Activated CD8-positive, alpha-beta memory T cell treated with anti-CD3 and anti-CD28 coated beads for 4 hours (primary cell): ENCODE measurements around the gene OAS1.
"Not testable (repeated sequence)": the region's sequence is repeated elsewhere in the genome, so short reads cannot be mapped to it uniquely, and the experiment has no call there.

Experiments used
- DNase-seq, 2 donors: peaks; one replicate each; pipeline ENCODE4 v3.0.0-alpha.2; 2020; ENCODE audit warnings: low read depth in 2 of 2

The OAS1 gene

GRCh38 chr12:112937741-112938719, 31.3 kb downstream of the OAS1 start, which contains the start of gene OAS3:
Gene OAS3, plus strand, starts transcription at chr12:112938474. Its CDS starts 57 bp downstream, at chr12:112938531.
- peak; percentile 38 to 66 for DNase-seq

- no peak for DNase-seq
These were observed 32.0 kb downstream of the OAS1 start for GRCh38 chr12:112938751-112939150.

- no peak for DNase-seq
These were observed 33.1 kb downstream of the OAS1 start for GRCh38 chr12:112939761-112940381.

- DNase-seq: no peak
These were observed 35.0 kb downstream of the OAS1 start for GRCh38 chr12:112941528-112942335.

GRCh38 chr12:112942572-112942971, 35.8 kb downstream of the OAS1 start:
- DNase-seq: no peak

GRCh38 chr12:112944024-112944690, 37.4 kb downstream of the OAS1 start:
- DNase-seq: no peak

GRCh38 chr12:112945515-112945914, 38.8 kb downstream of the OAS1 start:
- DNase-seq: no peak

- DNase-seq: no peak
These were observed 39.7 kb downstream of the OAS1 start for GRCh38 chr12:112946236-112947000.

- DNase-seq: no peak
These were observed 40.6 kb downstream of the OAS1 start for GRCh38 chr12:112947314-112947713.

GRCh38 chr12:112947761-112948160, 41.0 kb downstream of the OAS1 start:
- no peak for DNase-seq

GRCh38 chr12:112948806-112949205, 42.0 kb downstream of the OAS1 start:
- no peak for DNase-seq

GRCh38 chr12:112950701-112951100, 43.9 kb downstream of the OAS1 start:
- DNase-seq: no peak

GRCh38 chr12:112957125-112957524, 50.4 kb downstream of the OAS1 start:
- not testable (repeated sequence) for DNase-seq

- no peak for DNase-seq
These were observed 54.3 kb downstream of the OAS1 start for GRCh38 chr12:112961074-112961473.

- DNase-seq: no peak
These were observed 54.8 kb downstream of the OAS1 start for GRCh38 chr12:112961536-112961935.

- DNase-seq: no peak
These were observed 55.8 kb downstream of the OAS1 start for GRCh38 chr12:112962561-112962960.

GRCh38 chr12:112963227-112963861, 56.6 kb downstream of the OAS1 start:
- DNase-seq: no peak

- DNase-seq: no peak
These were observed 57.4 kb downstream of the OAS1 start for GRCh38 chr12:112964067-112964670.

GRCh38 chr12:112964915-112965314, 58.2 kb downstream of the OAS1 start:
- no peak for DNase-seq

- DNase-seq: no peak
These were observed 58.9 kb downstream of the OAS1 start for GRCh38 chr12:112965643-112966042.
